Measurements from ENCODE around the gene DCTPP1. TPM values are rescaled to one million over a fixed set of nuclear protein-coding genes. Genes with fewer than 3 reads are reported as not detected.

The DCTPP1 gene
- total and polyA plus RNA-seq, 9 of the 15 experiments (the other 6 are each of a cell fraction or from before 2014, with no cell fraction given): 45.0 to 132 (median 80.6) TPM

DNA sequence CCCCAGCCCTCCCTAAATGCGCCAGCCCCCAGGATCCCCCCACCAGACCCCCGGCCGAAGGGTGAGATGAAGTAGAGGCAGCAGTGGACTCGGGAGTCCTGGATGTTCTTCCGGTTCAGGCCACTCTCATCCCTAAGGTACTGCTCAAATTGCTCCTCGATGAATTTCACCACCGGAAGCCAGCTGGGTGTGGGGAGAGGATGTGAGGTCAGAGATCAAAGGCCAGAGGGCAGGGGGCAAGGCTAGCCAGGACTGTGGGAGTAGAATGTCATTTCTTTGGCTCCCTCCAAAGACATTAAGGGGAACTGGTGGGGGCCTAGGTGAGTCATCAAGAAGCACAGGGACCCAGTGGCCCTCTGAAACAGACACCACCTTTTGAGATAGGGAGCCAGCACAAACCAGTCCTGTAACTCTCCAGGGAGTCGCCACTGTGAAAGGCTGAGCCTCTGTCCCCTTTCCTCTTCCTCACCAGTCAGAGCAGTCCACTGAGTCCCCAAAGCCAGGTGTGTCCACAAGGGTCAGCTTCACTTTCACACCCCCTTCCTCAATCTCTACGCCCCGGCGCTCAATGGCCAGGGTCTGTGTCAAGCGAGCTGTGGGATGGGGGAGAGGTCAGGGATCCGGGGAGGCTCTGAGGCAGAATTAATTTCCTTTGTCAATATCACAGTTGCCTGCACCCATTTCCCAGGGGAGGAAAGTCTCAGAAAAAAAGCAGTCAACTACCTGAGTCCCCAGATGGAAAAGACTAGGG lies 48.4 kb downstream of the DCTPP1 start (continued):
- TF ChIP-seq, protein P1, sequence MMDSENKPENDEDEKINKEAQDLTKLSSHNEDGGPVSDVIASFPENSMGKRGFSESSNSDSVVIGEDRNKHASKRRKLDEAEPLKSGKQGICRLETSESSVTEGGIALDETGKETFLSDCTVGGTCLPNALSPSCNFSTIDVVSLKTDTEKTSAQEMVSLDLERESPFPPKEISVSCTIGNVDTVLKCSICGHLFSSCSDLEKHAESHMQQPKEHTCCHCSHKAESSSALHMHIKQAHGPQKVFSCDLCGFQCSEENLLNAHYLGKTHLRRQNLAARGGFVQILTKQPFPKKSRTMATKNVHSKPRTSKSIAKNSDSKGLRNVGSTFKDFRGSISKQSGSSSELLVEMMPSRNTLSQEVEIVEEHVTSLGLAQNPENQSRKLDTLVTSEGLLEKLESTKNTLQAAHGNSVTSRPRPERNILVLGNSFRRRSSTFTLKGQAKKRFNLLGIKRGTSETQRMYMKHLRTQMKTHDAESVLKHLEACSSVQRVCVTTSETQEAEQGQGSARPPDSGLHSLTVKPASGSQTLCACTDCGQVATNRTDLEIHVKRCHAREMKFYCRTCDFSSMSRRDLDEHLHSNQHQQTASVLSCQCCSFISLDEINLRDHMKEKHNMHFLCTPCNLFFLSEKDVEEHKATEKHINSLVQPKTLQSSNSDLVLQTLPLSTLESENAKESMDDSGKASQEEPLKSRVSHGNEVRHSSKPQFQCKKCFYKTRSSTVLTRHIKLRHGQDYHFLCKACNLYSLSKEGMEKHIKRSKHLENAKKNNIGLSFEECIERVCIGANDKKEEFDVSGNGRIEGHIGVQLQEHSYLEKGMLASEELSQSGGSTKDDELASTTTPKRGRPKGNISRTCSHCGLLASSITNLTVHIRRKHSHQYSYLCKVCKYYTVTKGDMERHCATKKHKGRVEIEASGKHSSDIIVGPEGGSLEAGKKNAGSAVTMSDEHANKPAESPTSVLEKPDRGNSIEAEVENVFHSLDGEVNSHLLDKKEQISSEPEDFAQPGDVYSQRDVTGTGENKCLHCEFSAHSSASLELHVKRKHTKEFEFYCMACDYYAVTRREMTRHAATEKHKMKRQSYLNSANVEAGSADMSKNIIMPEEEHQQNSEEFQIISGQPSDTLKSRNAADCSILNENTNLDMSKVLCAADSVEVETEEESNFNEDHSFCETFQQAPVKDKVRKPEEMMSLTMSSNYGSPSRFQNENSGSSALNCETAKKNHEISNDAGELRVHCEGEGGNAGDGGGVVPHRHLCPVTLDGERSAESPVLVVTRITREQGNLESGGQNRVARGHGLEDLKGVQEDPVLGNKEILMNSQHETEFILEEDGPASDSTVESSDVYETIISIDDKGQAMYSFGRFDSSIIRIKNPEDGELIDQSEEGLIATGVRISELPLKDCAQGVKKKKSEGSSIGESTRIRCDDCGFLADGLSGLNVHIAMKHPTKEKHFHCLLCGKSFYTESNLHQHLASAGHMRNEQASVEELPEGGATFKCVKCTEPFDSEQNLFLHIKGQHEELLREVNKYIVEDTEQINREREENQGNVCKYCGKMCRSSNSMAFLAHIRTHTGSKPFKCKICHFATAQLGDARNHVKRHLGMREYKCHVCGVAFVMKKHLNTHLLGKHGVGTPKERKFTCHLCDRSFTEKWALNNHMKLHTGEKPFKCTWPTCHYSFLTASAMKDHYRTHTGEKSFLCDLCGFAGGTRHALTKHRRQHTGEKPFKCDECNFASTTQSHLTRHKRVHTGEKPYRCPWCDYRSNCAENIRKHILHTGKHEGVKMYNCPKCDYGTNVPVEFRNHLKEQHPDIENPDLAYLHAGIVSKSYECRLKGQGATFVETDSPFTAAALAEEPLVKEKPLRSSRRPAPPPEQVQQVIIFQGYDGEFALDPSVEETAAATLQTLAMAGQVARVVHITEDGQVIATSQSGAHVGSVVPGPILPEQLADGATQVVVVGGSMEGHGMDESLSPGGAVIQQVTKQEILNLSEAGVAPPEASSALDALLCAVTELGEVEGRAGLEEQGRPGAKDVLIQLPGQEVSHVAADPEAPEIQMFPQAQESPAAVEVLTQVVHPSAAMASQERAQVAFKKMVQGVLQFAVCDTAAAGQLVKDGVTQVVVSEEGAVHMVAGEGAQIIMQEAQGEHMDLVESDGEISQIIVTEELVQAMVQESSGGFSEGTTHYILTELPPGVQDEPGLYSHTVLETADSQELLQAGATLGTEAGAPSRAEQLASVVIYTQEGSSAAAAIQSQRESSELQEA (IDR thresholded peaks at IDR 0.05; ENCODE audit: low read depth): no peak
- TF ChIP-seq ZKSCAN1 (IDR thresholded peaks at IDR 0.05; ENCODE audit: low read depth, low read length) (no peak; the same call in 1 of the 2 replicates), NCOA2 (IDR thresholded peaks at IDR 0.05; ENCODE audit: partially characterized antibody in 2 of 2) (no peak), SLC30A9 (CRISPR knock-in tag; IDR thresholded peaks at IDR 0.05) (no peak), ZNF668 (CRISPR knock-in tag; IDR thresholded peaks at IDR 0.05) (no peak), NFXL1 (CRISPR knock-in tag; IDR thresholded peaks at IDR 0.05) (no peak), HNRNPUL1 (IDR thresholded peaks at IDR 0.05; ENCODE audit: low read length) (no peak), PHF20 (IDR thresholded peaks at IDR 0.05; ENCODE audit: partially characterized antibody) (peak; percentile 51), PRPF4 (IDR thresholded peaks at IDR 0.05; ENCODE audit: insufficient read depth, low read depth, low read length, poor library complexity, severe bottlenecking) (no peak), MTF1 (CRISPR knock-in tag; IDR thresholded peaks at IDR 0.05; ENCODE audit: borderline replicate concordance) (no peak), CBFA2T3 (IDR thresholded peaks at IDR 0.05) (peak; percentile 62)
- TF ChIP-seq, protein P2, sequence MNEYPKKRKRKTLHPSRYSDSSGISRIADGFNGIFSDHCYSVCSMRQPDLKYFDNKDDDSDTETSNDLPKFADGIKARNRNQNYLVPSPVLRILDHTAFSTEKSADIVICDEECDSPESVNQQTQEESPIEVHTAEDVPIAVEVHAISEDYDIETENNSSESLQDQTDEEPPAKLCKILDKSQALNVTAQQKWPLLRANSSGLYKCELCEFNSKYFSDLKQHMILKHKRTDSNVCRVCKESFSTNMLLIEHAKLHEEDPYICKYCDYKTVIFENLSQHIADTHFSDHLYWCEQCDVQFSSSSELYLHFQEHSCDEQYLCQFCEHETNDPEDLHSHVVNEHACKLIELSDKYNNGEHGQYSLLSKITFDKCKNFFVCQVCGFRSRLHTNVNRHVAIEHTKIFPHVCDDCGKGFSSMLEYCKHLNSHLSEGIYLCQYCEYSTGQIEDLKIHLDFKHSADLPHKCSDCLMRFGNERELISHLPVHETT (CRISPR knock-in tag; conservative IDR thresholded peaks at IDR 0.05 in 1 of 2, IDR thresholded peaks at IDR 0.05 in 1 of 2): peak in 1 of 2 experiments; percentile 63; a peak in 1 of 4 replicates
- TF ChIP-seq, protein P3, sequence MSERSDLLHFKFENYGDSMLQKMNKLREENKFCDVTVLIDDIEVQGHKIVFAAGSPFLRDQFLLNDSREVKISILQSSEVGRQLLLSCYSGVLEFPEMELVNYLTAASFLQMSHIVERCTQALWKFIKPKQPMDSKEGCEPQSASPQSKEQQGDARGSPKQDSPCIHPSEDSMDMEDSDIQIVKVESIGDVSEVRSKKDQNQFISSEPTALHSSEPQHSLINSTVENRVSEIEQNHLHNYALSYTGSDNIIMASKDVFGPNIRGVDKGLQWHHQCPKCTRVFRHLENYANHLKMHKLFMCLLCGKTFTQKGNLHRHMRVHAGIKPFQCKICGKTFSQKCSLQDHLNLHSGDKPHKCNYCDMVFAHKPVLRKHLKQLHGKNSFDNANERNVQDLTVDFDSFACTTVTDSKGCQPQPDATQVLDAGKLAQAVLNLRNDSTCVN (CRISPR knock-in tag; IDR thresholded peaks at IDR 0.05): no peak
- TF ChIP-seq, protein P4, sequence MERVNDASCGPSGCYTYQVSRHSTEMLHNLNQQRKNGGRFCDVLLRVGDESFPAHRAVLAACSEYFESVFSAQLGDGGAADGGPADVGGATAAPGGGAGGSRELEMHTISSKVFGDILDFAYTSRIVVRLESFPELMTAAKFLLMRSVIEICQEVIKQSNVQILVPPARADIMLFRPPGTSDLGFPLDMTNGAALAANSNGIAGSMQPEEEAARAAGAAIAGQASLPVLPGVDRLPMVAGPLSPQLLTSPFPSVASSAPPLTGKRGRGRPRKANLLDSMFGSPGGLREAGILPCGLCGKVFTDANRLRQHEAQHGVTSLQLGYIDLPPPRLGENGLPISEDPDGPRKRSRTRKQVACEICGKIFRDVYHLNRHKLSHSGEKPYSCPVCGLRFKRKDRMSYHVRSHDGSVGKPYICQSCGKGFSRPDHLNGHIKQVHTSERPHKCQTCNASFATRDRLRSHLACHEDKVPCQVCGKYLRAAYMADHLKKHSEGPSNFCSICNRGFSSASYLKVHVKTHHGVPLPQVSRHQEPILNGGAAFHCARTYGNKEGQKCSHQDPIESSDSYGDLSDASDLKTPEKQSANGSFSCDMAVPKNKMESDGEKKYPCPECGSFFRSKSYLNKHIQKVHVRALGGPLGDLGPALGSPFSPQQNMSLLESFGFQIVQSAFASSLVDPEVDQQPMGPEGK (CRISPR knock-in tag; IDR thresholded peaks at IDR 0.05; ENCODE audit: borderline replicate concordance): no peak

Measured in K562 (cell line).